RWPE2 (cell line): ENCODE measurements around the gene FAM24A.
"Not testable (repeated sequence)": the region's sequence is repeated elsewhere in the genome, so short reads cannot be mapped to it uniquely, and the experiment has no call there.

ENCODE experiments used
- ATAC-seq: fragments of 200-7000 bp; cut with Tn5 transposase; 3 replicates; pipeline ENCODE4 v1.9.1; 2021; ENCODE audit warnings: low read depth
- DNase-seq: peaks from one replicate; pipeline ENCODE4 v3.0.0-alpha.2; 2020; ENCODE audit warnings: low spot score
- H3K27ac ChIP-seq: fragments of 450-650 bp; 2 replicates; pipeline ENCODE4 v1.5.1; 2017; ENCODE audit warnings: mild to moderate bottlenecking; ENCODE audit not compliant: poor library complexity, severe bottlenecking
- H3K27me3 ChIP-seq: fragments of 250-450 bp; sonication (Bioruptor Pico); 2 replicates; pipeline ENCODE4 v1.5.1; 2021; ENCODE audit warnings: mild to moderate bottlenecking, moderate library complexity; ENCODE audit not compliant: insufficient read depth, poor library complexity, severe bottlenecking
- H3K36me3 ChIP-seq: fragments of 250-450 bp; sonication (Bioruptor Pico); 2 replicates; pipeline ENCODE4 v1.5.1; 2020; ENCODE audit warnings: low read depth, mild to moderate bottlenecking, moderate library complexity
- H3K4me1 ChIP-seq: fragments of 250-450 bp; sonication (Bioruptor Pico); 2 replicates; pipeline ENCODE4 v1.5.1; 2021; ENCODE audit warnings: mild to moderate bottlenecking, moderate library complexity; ENCODE audit not compliant: insufficient read depth, poor library complexity, severe bottlenecking
- H3K4me3 ChIP-seq: fragments of 250-450 bp; sonication (Bioruptor Pico); 2 replicates; pipeline ENCODE4 v1.5.1; 2021; ENCODE audit warnings: mild to moderate bottlenecking, moderate library complexity; ENCODE audit not compliant: severe bottlenecking
- H3K9me3 ChIP-seq: fragments of 250-450 bp; sonication (Bioruptor Pico); 2 replicates; pipeline ENCODE4 v1.5.1; 2021; ENCODE audit warnings: mild to moderate bottlenecking, moderate library complexity; ENCODE audit not compliant: severe bottlenecking
- TF ChIP-seq, protein P1 (sequence below): fragments of 450-650 bp; IDR thresholded peaks from one replicate; pipeline ENCODE4 v1.5.1; 2017; ENCODE audit warnings: mild to moderate bottlenecking, moderate library complexity; ENCODE audit not compliant: poor library complexity, severe bottlenecking

FAM24A gene

GRCh38 chr10:122884166-122884565 is 26.2 kb upstream of the FAM24A start:
- H3K27me3 ChIP-seq, result no peaks in the 10 kb centered on the region
- no peaks in the 10 kb centered on the region for H3K9me3 ChIP-seq
- no peak overlapping the region for H3K27ac ChIP-seq
- DNase-seq, result no peak
- peaks cover 12% of the 10 kb centered on the region for H3K4me1 ChIP-seq
- TF ChIP-seq, protein P1, sequence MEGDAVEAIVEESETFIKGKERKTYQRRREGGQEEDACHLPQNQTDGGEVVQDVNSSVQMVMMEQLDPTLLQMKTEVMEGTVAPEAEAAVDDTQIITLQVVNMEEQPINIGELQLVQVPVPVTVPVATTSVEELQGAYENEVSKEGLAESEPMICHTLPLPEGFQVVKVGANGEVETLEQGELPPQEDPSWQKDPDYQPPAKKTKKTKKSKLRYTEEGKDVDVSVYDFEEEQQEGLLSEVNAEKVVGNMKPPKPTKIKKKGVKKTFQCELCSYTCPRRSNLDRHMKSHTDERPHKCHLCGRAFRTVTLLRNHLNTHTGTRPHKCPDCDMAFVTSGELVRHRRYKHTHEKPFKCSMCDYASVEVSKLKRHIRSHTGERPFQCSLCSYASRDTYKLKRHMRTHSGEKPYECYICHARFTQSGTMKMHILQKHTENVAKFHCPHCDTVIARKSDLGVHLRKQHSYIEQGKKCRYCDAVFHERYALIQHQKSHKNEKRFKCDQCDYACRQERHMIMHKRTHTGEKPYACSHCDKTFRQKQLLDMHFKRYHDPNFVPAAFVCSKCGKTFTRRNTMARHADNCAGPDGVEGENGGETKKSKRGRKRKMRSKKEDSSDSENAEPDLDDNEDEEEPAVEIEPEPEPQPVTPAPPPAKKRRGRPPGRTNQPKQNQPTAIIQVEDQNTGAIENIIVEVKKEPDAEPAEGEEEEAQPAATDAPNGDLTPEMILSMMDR, result no peak
- H3K4me3 ChIP-seq, result no peak overlapping the region
- no peak for ATAC-seq
- H3K36me3 ChIP-seq, result peaks cover 19% of the 10 kb centered on the region; the same call in 1 of the 2 replicates

DNA sequence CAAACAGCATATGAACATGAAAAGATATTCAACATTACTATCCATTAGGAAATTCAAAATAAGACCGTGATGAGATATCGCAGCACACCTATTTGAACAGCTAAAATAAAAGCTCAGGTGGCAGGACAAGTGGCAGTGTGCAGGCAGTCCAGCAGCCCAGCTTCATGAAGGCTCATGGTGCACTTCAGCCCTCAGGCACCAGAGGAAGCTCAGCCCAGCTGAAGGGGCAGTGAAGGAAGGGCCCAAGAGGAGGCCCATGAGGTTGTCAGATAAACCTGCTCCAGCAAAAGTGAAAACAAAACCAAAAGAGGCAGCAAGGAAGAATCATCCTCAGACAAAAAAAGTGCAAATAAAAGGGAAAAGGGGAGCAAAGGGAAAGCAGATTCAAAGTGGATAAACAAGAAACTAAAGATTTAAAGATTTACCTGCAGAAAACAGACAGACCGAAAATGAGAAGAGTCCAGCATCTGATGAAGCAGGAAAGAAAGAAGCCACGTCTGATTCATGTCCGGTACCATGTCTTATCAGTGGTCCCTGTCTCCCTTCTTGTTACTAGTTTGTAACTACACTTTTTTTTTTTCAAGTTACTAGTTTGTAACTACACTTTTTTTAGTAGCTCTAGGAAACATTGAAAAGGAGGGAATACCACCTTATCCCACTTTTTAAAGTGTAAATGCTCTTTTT is 16.0 kb upstream of the FAM24A start:
- Histone ChIP-seq H3K4me3 (no peak overlapping the region), H3K4me1 (no peaks in the 10 kb centered on the region), H3K36me3 (no peaks in the 10 kb centered on the region), H3K9me3 (no peaks in the 10 kb centered on the region), H3K27ac (no peak overlapping the region), H3K27me3 (no peaks in the 10 kb centered on the region)
- ATAC-seq, result no peak
- no peak for DNase-seq
- TF ChIP-seq, protein P1, result no peak

DNA sequence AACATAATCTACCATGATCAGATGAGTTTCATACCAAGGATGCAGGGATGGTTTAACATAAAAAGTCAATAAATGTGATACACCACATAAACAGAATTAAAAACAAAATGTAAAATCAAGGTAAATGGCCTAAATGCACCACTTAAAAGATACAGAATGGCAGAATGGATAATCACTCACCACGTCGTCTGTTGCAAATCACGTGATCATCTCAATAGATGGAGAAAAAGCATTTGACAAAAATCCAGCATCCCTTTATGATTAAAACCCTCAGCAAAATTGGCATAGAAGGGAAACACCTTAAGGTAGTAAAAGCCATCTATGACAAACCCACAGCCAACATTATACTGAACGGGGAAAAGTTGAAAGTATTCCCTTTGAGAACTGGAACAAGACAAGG is 6.5 kb upstream of the FAM24A start:
- DNase-seq, H3K9me3 ChIP-seq, ATAC-seq, H3K4me1 ChIP-seq, H3K27ac ChIP-seq, H3K4me3 ChIP-seq, H3K36me3 ChIP-seq, H3K27me3 ChIP-seq: not testable (repeated sequence)

- DNase-seq (no peak), ATAC-seq (peak; percentile 83)
- no peaks in the 10 kb centered on the region for H3K36me3 ChIP-seq
- TF ChIP-seq, protein P1, result no peak
- H3K9me3 ChIP-seq, result no peaks in the 10 kb centered on the region
- H3K4me1 ChIP-seq, result no peaks in the 10 kb centered on the region
- H3K4me3 ChIP-seq, result no peak overlapping the region
- H3K27ac ChIP-seq, result no peak overlapping the region
- no peaks in the 10 kb centered on the region for H3K27me3 ChIP-seq
Observed at GRCh38 chr10:122911889-122912484, 1.6 kb downstream of the FAM24A start.

DNA sequence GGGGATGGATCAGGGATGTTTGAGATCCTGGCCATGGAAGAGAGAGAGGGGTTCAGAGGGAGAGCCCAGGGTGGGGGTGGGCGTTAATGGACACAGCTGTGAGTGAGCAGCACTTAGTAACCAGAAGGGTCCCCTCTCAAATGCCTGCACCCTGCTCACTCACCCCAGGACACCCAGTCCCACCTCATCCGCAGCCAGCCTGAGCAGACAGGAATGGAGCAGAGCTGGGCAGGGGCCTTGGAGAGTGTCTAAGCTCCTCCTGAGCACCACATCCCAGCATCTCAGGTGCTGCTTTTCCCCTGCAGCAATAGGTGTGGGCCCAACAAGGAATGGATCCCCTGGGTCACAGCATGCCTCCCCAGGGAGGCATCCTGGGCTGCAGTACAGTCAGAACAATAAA is 5.3 kb downstream of the FAM24A start:
- no peak for ATAC-seq
- H3K27ac ChIP-seq, result no peak overlapping the region
- TF ChIP-seq, protein P1, result no peak

More for the DNA sequence above, 5.3 kb downstream of the FAM24A start:
- no peak overlapping the region for H3K4me3 ChIP-seq
- no peaks in the 10 kb centered on the region for H3K9me3 ChIP-seq
- H3K36me3 ChIP-seq, result no peaks in the 10 kb centered on the region
- DNase-seq, result no peak
- H3K27me3 ChIP-seq, result no peaks in the 10 kb centered on the region
- H3K4me1 ChIP-seq, result no peaks in the 10 kb centered on the region
